Esophagus squamous epithelium (tissue), 4 donors: ENCODE results near the gene ZIC3.
"Not testable (repeated sequence)": the region's sequence is repeated elsewhere in the genome, so short reads cannot be mapped to it uniquely, and the experiment has no call there.

Source experiments
- CTCF ChIP-seq, 6 experiments: fragments of 450-650 bp in 4 of 6; fragments of 200-600 bp in 2 of 6; sonication (generic) in 2 of 6; IDR thresholded peaks; one replicate each; pipeline ENCODE4 v1.5.1; 2016 to 2019; ENCODE audit warnings: antibody characterized with exemption in 6 of 6, mild to moderate bottlenecking in 4 of 6, moderate library complexity in 4 of 6
- POLR2A ChIP-seq, 4 donors: fragments of 450-650 bp; IDR thresholded peaks; one replicate each; pipeline ENCODE4 v1.6.1; 2017; ENCODE audit warnings: antibody characterized with exemption in 4 of 4, mild to moderate bottlenecking in 4 of 4, moderate library complexity in 3 of 4

- not testable (repeated sequence) for TF ChIP-seq CTCF, POLR2A (IDR thresholded peaks at IDR 0.05)
Measured at GRCh38 chrX:137552098-137552497, 13.8 kb upstream of the ZIC3 start.
